Measurements from ENCODE around the gene MTA3. TPM values are rescaled to one million over a fixed set of nuclear protein-coding genes. Genes with fewer than 3 reads are reported as not detected.
A peak's percentile ranks its signal among the peaks of the same experiment; 100 is the strongest.

MTA3 gene
- total and polyA plus RNA-seq, 9 of the 15 experiments (the other 6 are each of a cell fraction or from before 2014, with no cell fraction given) = 12.4 to 39.6 (median 23.5) TPM

DNA sequence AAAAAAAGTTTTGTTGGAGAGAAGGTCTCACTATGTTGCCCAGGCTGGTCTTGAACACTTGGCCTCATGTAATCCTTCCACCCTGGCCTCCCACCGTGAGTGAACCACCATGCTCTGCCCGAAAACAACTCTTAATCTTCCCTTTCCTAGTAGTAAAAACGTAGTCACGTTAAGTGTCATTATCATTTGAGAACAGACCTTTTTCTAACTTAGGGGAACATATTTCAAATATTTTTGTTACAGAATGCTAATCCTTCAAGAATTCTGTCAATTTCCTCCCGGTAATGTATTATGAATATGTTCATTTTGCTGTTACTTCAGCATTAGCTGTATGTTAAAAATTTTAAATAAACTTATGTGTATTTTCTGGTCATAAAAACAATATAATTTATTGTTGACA lies 49.7 kb downstream of the MTA3 start (continued):
- no peak for TF ChIP-seq ZNF165 (CRISPR knock-in tag; IDR thresholded peaks at IDR 0.05; ENCODE audit: borderline replicate concordance)

- intact Hi-C loops (cut with micrococcal nuclease) (no loop called here), in situ Hi-C loops (cut with MboI) (no loop called here)
- no peak for DNase-seq (ENCODE audit: extremely low read depth in 1 of 4, low spot score in 3 of 4)
- no peak overlapping the region for H3K27ac ChIP-seq (ENCODE audit: extremely low read depth, low read depth, low read length)
- no peaks in the 10 kb centered on the region for H3K79me2 ChIP-seq (ENCODE audit: control insufficient read depth, insufficient read depth, low read length)
- WGBS (ENCODE audit: insufficient coverage, low coverage, missing lambda C conversion rate) = 52% methylated on average over 2 of the region's 2 CpGs
- ChIA-PET POLR2A (interaction anchor here (0.7 to 0.8 kb wide), 2 partner anchors 17 to 25 kb away, joined by 3 to 4 read pairs; no protein-coding TSS in a partner anchor), CTCF (ENCODE audit: low intra/inter-chr PET ratio) (interaction anchor here (0.6 kb wide), 1 partner anchor 399 kb away, joined by 4 read pairs; no protein-coding TSS in a partner anchor)
- H3K36me3 ChIP-seq (ENCODE audit: control insufficient read depth, insufficient read depth, low read length) = 0 out of 3 replicates have a peak, but pooled peaks cover 3% of the 10 kb centered on the region
- no peaks in the 10 kb centered on the region for H3K27me3 ChIP-seq (ENCODE audit: control insufficient read depth in 2 of 2, insufficient read depth in 2 of 2, low read length in 2 of 2)
- no peaks in the 10 kb centered on the region for H3K9me3 ChIP-seq (replicated peaks; ENCODE audit: control insufficient read depth, insufficient read depth, low read depth, low read length)
- FAIRE-seq = no peak
- no peak overlapping the region for H3K4me2 ChIP-seq (ENCODE audit: insufficient read depth, low read length)
- H4K20me1 ChIP-seq (replicated peaks; ENCODE audit: control insufficient read depth, insufficient read depth, low read length) = no peaks in the 10 kb centered on the region
- no peak overlapping the region for H2AFZ ChIP-seq (ENCODE audit: low read depth, low read length)
- H3K9ac ChIP-seq (ENCODE audit: insufficient read depth in 1 of 2, low read depth in 2 of 2, low read length in 2 of 2) = no peak overlapping the region
- H3K4me3 ChIP-seq = no peak overlapping the region
- no peaks in the 10 kb centered on the region for H3K9me1 ChIP-seq (ENCODE audit: control insufficient read depth, insufficient read depth, low read length)
- no peak for ATAC-seq
- no TSS peak for BruUV-seq (replicated peaks)
- no peaks in the 10 kb centered on the region for H3K4me1 ChIP-seq (replicated peaks in 1 of 2; ENCODE audit: control insufficient read depth in 2 of 2, insufficient read depth in 2 of 2, low read length in 2 of 2)
- TF ChIP-seq ZNF143 (CRISPR knock-in tag; IDR thresholded peaks at IDR 0.05) (no peak), ZNF561 (CRISPR knock-in tag; conservative IDR thresholded peaks at IDR 0.05) (no peak), ZNF184 (CRISPR knock-in tag; IDR thresholded peaks at IDR 0.05) (no peak), SNIP1 (IDR thresholded peaks at IDR 0.05; ENCODE audit: low read depth) (no peak), RHOXF2B (CRISPR knock-in tag; conservative IDR thresholded peaks at IDR 0.05) (no peak), HLTF (IDR thresholded peaks at IDR 0.05) (no peak), JUND (IDR thresholded peaks at IDR 0.05; ENCODE audit: borderline replicate concordance, low read depth, low read length) (peak; percentile 8; the same call in 1 of the 2 replicates), JUND (tag; IDR thresholded peaks at IDR 0.05; ENCODE audit: borderline replicate concordance, low read depth, low read length) (no peak), E2F4 (CRISPR knock-in tag; IDR thresholded peaks at IDR 0.05; ENCODE audit: low read depth) (no peak), HOXB6 (CRISPR knock-in tag; IDR thresholded peaks at IDR 0.05; ENCODE audit: borderline replicate concordance) (no peak), ETV5 (CRISPR knock-in tag; IDR thresholded peaks at IDR 0.05; ENCODE audit: low read depth) (no peak), FOSL1 (tag; conservative IDR thresholded peaks at IDR 0.05) (peak; percentile 68)
- TF ChIP-seq, protein P1, sequence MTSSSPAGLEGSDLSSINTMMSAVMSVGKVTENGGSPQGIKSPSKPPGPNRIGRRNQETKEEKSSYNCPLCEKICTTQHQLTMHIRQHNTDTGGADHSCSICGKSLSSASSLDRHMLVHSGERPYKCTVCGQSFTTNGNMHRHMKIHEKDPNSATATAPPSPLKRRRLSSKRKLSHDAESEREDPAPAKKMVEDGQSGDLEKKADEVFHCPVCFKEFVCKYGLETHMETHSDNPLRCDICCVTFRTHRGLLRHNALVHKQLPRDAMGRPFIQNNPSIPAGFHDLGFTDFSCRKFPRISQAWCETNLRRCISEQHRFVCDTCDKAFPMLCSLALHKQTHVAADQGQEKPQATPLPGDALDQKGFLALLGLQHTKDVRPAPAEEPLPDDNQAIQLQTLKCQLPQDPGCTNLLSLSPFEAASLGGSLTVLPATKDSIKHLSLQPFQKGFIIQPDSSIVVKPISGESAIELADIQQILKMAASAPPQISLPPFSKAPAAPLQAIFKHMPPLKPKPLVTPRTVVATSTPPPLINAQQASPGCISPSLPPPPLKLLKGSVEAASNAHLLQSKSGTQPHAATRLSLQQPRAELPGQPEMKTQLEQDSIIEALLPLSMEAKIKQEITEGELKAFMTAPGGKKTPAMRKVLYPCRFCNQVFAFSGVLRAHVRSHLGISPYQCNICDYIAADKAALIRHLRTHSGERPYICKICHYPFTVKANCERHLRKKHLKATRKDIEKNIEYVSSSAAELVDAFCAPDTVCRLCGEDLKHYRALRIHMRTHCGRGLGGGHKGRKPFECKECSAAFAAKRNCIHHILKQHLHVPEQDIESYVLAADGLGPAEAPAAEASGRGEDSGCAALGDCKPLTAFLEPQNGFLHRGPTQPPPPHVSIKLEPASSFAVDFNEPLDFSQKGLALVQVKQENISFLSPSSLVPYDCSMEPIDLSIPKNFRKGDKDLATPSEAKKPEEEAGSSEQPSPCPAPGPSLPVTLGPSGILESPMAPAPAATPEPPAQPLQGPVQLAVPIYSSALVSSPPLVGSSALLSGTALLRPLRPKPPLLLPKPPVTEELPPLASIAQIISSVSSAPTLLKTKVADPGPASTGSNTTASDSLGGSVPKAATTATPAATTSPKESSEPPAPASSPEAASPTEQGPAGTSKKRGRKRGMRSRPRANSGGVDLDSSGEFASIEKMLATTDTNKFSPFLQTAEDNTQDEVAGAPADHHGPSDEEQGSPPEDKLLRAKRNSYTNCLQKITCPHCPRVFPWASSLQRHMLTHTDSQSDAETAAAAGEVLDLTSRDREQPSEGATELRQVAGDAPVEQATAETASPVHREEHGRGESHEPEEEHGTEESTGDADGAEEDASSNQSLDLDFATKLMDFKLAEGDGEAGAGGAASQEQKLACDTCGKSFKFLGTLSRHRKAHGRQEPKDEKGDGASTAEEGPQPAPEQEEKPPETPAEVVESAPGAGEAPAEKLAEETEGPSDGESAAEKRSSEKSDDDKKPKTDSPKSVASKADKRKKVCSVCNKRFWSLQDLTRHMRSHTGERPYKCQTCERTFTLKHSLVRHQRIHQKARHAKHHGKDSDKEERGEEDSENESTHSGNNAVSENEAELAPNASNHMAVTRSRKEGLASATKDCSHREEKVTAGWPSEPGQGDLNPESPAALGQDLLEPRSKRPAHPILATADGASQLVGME (CRISPR knock-in tag; IDR thresholded peaks at IDR 0.05) = no peak
- TF ChIP-seq, protein P2, sequence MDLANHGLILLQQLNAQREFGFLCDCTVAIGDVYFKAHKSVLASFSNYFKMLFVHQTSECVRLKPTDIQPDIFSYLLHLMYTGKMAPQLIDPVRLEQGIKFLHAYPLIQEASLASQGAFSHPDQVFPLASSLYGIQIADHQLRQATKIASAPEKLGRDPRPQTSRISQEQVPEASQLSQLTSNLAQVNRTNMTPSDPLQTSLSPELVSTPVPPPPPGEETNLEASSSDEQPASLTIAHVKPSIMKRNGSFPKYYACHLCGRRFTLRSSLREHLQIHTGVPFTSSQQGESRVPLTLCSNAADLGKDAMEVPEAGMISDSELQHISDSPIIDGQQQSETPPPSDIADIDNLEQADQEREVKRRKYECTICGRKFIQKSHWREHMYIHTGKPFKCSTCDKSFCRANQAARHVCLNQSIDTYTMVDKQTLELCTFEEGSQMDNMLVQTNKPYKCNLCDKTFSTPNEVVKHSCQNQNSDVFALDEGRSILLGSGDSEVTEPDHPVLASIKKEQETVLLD (IDR thresholded peaks at IDR 0.05) = no peak
Measured at GRCh38 chr2:42618972-42619371, 50.5 kb downstream of the MTA3 start.

Measured in K562 (cell line).